Raji (cell line): Measurements from ENCODE around the gene ACVRL1.

Experiments used
- POLR2A ChIP-seq: IDR thresholded peaks from 2 replicates; pipeline ENCODE4 v1.6.1; 2011; ENCODE audit warnings: low read depth, low read length, control low read depth; ENCODE audit not compliant: insufficient read depth

The ACVRL1 gene

DNA sequence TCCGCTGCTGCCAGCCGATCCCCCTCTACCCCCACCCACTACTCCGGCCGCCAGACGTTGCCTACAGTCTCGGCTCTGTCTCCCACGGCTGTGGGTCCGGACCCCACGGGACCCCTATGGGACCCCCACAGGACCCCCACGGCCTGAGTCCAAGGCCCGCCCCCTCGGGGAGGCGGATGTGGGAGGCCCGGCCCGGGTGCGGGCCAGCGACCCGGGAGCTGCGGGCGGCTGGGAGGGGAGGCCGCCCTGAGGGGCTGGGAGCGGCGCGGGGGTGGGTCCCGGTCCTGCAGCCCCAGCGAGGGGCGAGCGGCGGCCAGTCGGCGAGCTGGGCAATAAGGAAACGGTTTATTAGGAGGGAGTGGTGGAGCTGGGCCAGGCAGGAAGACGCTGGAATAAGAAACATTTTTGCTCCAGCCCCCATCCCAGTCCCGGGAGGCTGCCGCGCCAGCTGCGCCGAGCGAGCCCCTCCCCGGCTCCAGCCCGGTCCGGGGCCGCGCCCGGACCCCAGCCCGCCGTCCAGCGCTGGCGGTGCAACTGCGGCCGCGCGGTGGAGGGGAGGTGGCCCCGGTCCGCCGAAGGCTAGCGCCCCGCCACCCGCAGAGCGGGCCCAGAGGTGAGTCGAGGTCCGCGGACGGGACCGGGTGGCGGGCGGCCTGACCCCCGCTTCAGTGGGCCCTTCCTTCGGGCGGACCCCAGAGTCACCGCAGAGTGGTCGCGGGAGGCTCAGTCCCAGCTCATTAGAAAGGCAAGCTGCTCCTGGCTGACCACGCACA, at the start of gene ACVRL1:
ACVRL1 (plus strand) TSS at position 422 of the 773 bp plus-strand sequence. CDS start 4,971 bp downstream, outside the sequence.
- no peak for TF ChIP-seq POLR2A

DNA sequence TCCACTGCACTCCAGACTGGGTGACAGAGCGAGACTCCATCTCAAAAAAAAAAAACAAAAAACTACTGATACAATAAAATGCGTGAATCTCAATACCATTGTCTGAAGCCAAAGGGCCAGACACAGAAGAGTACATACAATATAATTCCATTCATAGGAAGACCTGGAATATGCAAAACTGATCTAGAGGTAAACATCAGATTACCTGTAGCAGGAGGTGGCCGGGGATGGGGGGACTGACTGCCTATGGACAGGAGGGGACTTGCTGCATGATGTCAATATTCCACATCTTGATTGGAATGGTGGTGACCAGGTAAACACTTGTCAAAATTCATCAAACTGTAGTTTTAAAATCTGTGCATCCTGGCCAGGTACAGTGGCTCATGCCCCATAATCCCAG, 46.3 kb upstream of the ACVRL1 start:
- no peak for TF ChIP-seq POLR2A

DNA sequence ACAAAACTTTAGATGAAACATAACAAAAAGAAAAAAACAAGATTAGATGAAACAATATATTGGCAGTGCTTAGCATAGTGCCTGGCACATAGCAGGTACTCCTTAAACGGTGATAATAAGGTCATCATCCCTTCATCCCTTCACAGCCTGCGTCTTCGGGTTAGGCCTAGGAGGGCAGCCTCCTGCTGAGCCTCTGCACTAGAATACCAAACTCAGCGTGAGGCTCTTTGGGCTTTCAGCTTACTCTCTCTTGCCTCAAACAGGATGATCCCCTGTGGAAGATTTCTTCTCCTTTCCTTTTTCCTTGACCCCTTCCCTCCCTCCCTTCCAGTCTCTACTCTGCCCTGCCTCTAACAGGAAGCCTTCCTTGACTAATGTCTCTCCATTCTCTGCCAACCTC, 44.4 kb upstream of the ACVRL1 start:
- TF ChIP-seq POLR2A: no peak

DNA sequence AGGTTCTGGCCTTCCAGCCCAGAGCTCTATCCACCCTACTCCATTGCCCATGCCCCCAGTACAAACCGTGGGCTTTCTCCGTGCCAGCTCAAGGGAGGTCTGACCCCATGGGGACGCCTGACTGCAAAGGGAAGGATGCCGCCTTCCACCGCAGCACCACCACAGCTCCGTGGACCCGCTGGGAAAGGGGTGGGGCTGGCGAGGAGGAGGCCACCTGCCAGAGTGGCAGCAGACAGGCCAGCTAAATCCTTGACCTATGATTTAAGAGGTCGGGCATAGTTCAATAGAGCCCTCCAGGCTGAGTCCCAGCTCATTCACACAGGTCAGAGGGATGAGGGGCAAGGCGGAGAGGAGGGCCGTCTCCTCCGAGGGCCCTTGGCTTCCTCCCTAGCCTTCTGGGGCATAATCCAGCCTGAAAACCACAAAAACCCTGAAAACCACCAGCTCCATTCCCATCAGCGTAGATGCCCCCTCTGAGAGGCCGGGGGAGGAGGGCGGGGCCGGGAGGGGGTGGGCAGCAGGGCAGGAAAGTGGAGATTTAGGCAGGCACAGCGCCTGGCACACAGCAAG, 43.9 kb upstream of the ACVRL1 start:
- no peak for TF ChIP-seq POLR2A

DNA sequence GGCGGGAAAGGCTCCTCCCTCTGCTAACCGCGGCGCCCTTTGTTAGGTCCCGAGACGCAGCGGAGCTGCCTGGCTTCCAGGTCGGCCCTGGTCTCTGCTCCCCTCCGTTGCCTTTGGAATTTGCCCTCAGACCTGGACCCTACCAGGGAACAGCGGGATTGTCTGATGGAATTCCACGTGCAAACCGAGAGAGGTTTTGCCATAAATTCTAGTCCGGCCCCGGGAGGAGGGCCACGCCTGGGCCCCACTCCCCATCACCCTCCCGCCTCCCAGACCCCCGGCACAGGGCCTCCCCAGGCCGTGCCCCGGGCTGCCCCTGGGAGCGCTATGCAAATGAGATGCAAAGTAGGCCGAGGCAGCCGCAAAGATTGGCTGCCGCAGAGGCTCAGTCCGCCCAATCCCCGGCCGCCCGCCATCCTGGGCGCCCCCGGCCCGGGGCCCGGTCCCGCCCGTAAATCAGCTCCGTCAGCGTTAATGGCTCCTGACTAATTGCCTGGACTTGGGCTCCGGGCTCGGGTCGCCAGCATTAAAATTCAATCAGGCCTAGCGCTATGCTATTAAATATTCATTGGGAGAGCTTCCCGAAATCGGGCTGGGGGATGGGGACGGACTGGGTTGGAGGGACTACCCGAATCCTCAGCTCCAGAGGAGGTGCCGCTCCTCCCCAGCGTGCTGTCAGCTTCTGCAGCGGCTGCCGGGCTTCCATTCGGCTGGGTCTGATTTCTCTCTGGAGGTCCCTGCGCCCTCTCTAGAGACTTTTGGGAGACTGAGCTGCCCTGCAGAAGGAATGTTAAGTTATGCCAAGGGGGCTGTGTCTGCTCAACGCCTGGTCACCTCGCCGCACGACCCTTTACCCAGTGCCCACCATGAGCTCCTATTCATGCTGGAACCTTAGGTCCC, 43.1 kb upstream of the ACVRL1 start:
- no peak for TF ChIP-seq POLR2A

DNA sequence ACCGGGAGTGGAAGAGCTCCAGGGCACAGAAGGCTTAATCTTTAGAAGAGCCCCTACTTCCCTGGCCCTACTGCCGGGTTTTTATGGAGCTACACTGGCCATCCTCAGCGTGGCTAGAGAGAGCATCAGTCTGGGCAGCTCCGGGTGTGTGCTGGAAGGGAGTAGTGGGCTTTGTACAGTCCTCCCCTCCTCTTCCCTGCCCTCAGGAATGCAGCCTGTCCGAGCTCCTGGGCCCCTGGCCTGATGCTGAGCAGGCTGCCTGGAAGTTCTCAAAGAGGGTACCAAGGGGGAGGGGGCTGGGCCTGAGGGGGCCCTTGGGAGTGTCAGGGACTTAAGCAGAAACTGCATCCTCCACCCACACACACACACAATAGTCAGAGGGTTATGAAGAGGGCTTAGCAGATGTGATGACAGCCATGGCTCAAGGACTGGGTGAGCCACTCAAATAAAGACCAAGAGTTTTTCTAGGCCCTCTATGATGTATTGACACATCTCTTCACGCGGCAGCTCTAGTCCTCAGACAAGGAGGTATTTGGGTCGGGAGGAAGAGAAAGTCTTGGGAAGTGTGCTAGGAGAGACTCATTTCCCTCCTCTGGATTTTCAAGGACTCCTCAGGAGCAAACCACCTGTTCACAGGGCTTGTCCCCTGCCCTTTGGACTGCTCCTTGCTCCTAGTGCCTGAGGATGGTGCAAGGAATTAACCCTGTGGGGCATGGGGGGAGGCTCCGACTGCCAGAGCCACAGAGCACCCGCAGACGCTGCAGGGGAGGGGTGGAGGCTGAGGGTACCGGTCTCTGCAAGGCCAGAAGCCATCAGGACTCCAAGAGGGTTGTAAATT, 42.3 kb upstream of the ACVRL1 start:
- TF ChIP-seq POLR2A: no peak

DNA sequence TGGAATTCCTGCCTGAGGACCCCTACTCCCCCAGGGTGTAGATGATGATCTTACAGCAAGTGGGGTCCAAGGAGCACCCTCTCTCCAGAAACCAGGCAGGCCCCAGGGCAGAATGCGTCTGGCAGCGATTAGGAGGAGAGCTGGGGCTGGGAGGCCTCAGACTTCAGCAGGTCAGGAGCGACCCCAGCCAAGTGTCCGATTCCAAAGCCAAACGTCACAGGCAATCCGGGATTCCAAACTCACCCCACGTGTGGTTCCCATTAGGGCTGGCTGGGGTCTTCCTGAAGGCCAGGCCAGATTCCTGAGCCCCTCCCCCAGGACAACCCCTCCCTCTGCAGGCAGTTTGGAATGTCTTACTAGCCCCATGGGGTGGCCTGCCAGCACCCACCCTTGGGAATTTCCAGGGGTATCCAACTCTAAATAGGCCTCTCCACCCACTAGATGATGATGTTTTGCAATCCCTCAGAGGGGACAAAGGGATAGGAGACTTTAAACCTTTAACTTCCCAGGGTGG, 41.5 kb upstream of the ACVRL1 start:
- TF ChIP-seq POLR2A: no peak

DNA sequence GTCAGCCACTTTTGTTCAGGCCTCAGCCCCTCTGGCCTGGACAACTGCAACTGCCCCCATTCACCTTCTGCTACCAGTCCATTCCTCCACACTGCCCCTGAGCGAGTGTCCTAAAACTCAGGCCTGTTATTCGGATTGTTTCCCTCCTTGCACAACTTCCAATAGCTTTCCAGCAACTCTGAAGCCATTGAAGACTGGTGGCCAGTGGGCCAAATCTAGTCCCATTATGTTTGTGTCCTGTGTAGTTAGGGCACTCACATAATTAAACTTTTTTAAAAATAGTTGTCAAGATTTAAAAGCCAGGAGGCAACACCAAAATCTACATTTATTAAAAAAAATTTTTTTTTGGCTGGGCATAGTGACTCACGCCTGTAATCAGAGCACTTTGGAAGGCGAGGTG, 41.0 kb upstream of the ACVRL1 start:
- no peak for TF ChIP-seq POLR2A

DNA sequence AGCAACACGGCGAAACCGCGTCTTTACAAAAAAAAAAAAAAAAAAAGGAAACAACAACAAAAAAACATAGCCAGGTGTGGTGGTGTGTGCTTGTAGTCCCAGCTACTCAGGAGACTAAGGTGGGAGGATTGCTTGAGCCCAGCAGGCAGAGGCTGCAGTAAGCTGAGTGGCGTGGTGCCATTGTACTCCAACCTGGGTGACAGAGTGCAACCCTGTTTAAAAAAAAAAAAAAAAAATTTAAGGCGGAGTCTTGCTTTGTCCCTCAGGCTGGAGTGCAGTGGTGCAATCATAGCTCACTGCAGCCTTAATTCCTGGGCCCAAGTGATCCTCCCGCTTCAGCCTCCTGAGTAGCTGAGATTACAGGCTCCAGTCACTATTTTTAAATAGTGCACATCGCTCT, 40.5 kb upstream of the ACVRL1 start:
- no peak for TF ChIP-seq POLR2A

DNA sequence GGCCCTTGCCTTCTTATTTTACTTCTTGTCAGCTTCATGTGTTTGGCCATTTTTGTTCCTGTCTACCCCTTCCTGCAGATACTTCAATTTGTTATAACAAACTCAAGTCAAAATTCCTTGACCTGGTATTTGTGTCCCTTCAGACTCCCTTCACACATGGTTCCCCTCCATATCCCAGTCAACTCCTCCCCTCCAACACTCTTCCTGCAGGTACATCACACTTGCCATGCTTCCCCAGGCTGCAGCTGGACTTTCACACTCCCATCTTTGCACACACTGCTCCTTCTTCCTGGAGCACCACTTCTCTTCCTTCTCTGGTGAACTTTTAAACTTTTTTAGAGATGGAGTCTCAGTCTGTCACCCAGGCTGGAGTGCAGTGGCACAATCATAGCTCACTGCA, 39.9 kb upstream of the ACVRL1 start:
- TF ChIP-seq POLR2A: no peak

DNA sequence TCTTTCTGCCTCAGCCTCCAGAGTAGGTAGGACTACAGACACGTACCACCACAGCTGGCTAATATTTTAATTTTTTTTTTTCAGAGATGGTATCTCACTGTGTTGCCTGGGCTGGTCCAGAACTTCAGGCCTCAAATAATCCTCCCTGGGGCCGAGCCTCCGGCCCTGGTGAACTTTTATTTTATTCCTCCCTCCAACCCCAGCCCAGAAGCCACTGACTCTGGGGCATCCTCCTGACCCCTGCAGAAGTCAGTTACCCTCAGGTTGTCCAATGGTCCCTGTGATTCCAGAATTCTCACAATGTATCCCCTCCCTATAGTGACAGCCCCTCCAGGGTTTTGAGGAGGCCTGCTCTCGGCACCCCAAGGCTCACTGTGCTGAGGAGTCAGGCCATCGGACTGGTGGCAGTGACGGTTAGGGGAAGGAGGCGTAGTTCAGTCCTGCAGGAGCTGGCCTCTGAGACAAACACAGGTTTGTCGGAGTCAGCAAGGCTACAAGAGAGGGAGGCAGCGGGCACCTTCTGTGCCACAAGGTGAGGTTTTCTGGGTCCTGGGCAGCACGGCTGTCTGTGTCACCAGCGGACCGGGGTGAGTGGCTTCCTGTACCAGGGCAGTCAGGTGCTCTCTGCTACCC, 39.4 kb upstream of the ACVRL1 start:
- TF ChIP-seq POLR2A: no peak

DNA sequence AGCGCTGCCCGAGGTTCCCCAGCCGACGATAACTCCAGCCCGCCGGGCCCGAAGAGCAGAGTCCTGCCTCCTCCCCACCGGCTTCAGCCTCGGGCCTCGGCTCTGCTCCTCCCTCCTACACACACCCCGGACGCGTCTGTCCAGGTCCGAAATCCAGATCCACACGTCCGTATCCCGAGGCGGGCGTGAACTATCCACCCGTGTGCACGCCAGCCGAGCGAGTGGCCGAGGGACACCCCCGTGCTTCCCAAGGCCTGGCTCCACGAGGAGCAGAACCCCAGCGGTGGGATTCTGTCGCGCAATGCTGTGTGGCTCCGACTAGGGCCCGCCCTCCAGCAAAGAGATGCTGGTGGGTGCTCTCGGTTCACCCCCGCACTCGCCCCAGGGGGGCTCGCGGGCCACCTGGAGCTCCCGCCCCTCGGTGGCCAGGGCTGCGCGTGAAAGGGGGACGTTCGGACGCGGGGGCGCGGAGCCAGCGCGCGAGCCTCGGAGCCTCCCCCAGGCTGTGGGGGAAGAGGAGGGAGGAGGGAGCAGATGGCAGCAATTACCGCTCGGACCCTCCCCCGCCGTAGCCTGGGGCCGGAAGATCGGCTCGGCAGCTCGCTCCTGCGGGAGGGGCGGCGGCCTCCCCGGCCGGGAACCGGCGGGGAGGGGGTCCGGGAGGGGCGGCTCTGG, 38.3 kb upstream of the ACVRL1 start:
- TF ChIP-seq POLR2A: no peak

DNA sequence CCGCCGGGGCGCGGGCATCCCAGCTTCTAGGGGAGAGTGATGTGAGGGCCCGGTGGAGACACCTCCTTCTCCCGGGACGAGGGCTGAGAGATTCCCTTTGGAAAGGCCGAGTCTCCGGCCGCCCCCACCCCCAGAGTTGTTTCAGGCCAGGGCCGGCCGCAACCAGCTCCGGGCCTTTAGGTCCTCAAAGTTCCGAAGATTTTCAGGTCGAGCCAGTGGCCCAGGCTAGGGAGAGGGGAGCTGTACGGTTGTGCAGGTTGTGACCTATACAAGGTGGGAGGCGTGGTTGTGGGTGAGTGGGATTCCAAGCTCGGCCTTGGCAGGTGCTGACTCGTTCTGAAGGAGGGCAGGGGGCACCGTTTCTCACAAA, 37.8 kb upstream of the ACVRL1 start:
- TF ChIP-seq POLR2A: no peak

DNA sequence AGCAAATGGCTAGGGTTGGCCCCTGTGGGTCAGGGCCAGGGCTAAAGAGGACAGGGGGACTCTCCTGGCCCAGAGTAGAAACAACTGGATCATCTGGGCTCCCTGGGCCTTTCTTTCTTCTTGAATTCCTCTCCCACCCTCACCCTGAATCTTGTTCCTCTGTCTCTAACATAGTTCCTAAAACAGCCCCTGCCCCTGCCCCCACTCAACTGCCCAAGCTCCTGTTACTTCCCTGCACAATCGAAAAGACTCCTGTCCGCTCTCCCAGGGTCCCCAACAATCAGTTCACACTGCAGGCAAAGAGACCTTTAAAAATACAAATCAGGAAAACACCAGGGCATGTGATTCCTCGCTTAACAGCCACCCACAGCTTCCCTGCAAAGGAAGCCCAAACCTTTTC, 37.4 kb upstream of the ACVRL1 start:
- no peak for TF ChIP-seq POLR2A
